GM12891 (cell line): ENCODE results near the gene APOB.

ENCODE experiments used
- DNase-seq: peaks from one replicate; pipeline ENCODE4 v3.0.0; 2011; ENCODE audit warnings: low spot score; ENCODE audit not compliant: insufficient read length
- FAIRE-seq: peaks from 2 replicates; lab custom pipeline; 2011; peaks lifted over from hg19 to GRCh38; lab: Jason Lieb, UNC
- PAX5 ChIP-seq: IDR thresholded peaks from 2 replicates; pipeline ENCODE4 v1.6.1; 2011; ENCODE audit warnings: low read length, moderate library complexity, mild to moderate bottlenecking; ENCODE audit not compliant: insufficient read depth, severe bottlenecking
- POLR2A ChIP-seq: IDR thresholded peaks from 2 replicates; pipeline ENCODE4 v1.6.1; 2011; ENCODE audit warnings: low read depth, low read length, control low read depth
- POLR2AphosphoS5 ChIP-seq: IDR thresholded peaks from 2 replicates; pipeline ENCODE4 v1.6.1; 2011; ENCODE audit warnings: low read depth, low read length, control low read depth
- POU2F2 ChIP-seq: IDR thresholded peaks from 2 replicates; pipeline ENCODE4 v1.6.1; 2011; ENCODE audit warnings: low read depth, mild to moderate bottlenecking, control low read depth, low read length, moderate library complexity
- SPI1 ChIP-seq: IDR thresholded peaks from 2 replicates; pipeline ENCODE4 v1.6.1; 2011; ENCODE audit warnings: low read depth, low read length, control low read depth
- TAF1 ChIP-seq: IDR thresholded peaks from 2 replicates; pipeline ENCODE4 v1.6.1; 2011; ENCODE audit warnings: low read depth, low read length, control low read depth

Gene APOB

GRCh38 chr2:21025690-21026478 is 18.0 kb downstream of the APOB start:
- no peak for TF ChIP-seq PAX5
- FAIRE-seq (no peak), DNase-seq (no peak)

- FAIRE-seq, result no peak
- TF ChIP-seq POU2F2 (no peak), SPI1 (no peak), POLR2AphosphoS5 (no peak)
- no peak for DNase-seq
These were observed 19.0 kb downstream of the APOB start for GRCh38 chr2:21024722-21025389.

GRCh38 chr2:21024198-21024597 is 19.7 kb downstream of the APOB start:
- no peak for TF ChIP-seq POLR2A
- TF ChIP-seq POU2F2, result no peak
- TF ChIP-seq TAF1, result no peak
- no peak for TF ChIP-seq PAX5
- no peak for TF ChIP-seq SPI1
- TF ChIP-seq POLR2AphosphoS5, result no peak
- DNase-seq, result no peak
- no peak for FAIRE-seq

DNA sequence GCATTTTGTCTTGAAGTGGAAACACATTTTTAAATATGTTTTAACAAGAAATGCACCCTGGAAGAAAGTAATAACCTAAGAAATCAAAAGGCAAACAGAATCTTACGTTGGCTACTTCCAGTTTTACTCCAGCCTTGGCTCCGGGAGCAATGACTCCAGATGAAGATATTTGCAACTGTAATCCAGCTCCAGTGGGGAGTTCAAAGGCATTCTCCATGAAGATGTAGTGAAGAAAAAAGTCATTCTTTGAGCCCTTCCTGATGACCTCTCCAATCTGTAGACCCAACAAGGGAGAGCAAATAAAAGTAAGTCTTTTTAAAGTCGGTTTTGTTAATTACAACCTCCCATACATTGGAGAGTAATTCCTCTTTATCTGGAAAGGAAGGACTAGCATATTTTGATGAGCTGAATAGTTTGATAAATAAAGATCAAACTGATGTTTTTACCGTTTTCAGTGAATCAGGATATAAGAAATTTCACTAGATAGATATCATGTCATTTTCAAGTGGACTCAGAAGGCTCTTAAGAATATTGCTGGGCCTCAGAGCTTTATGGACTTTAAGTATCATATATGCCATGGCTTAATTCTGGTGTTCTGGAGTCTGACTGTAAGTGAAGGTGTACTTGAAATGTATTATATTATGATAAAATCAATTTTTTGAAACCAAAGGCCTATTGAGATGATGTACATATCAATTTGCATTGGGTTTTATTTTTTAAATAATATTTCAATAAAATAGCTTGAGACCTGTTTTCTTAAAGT is 20.3 kb downstream of the APOB start:
- FAIRE-seq (no peak), DNase-seq (no peak)
- TF ChIP-seq PAX5, result no peak
- TF ChIP-seq POLR2A, result no peak
- no peak for TF ChIP-seq POU2F2
- TF ChIP-seq SPI1, result no peak
- no peak for TF ChIP-seq POLR2AphosphoS5
- no peak for TF ChIP-seq TAF1

- no peak for DNase-seq
- no peak for TF ChIP-seq SPI1
- no peak for TF ChIP-seq POLR2AphosphoS5
- TF ChIP-seq POLR2A, result no peak
- TF ChIP-seq POU2F2, result no peak
- no peak for TF ChIP-seq PAX5
- TF ChIP-seq TAF1, result no peak
- no peak for FAIRE-seq
These were observed 21.0 kb downstream of the APOB start for GRCh38 chr2:21022792-21023367.

DNA sequence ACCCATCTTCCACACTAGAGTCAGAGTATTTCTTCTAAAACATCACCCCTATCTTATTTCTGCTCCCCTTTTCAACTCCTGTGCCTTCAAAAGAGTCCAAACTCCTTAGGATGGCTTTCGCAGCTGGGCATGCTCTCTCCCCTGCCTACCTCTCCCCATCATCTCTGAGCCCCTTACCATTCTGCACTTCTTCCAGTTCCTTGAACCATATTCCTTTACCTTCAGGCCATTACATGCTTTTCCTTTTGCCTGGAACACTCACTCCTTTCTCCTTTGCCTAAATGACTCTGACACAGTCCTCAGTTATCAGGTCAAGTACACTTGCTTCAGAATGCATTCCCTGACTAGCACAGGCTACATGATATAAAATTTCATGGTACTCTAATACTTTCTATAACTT is 22.4 kb downstream of the APOB start:
- TF ChIP-seq SPI1, result no peak
- no peak for TF ChIP-seq TAF1
- TF ChIP-seq POLR2AphosphoS5, result no peak
- DNase-seq (no peak), FAIRE-seq (no peak)

- DNase-seq (no peak), FAIRE-seq (no peak)
- TF ChIP-seq POLR2A, result no peak
- no peak for TF ChIP-seq SPI1
- TF ChIP-seq TAF1, result no peak
- TF ChIP-seq POU2F2, result no peak
- no peak for TF ChIP-seq PAX5
- no peak for TF ChIP-seq POLR2AphosphoS5
These were observed 23.1 kb downstream of the APOB start for GRCh38 chr2:21020668-21021288.

DNA sequence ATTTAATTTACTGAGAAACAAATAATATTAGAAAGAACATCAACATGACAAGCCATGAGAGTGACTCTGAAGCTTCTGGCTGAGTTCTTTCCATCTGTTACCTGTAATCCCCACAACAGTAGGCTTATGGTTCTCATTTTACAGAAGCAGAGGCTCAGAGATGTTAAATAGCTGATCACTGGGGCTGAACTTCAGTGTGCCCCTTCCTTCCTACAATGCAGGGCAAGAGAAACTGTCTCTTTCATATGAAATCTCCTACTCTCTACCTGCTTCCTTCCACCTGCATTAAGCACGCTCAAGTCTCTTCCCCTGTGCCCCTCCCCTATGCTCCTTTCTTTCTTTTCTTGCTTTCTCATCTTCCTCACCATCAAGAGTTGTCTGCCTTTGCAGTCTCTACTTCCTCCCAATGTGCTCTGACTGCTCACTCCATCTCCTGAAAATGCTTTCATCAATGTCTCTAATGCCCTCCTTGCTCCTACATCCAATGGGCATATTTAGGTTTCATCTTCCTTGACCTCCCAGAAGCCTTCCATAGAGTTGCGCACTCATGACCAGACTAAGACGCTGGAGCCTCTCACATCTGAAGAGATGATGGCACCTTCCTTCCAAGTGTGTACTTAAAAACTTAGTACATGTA is 23.7 kb downstream of the APOB start:
- no peak for FAIRE-seq
- DNase-seq, result no peak
- TF ChIP-seq POU2F2 (no peak), PAX5 (no peak), TAF1 (no peak), SPI1 (no peak), POLR2AphosphoS5 (no peak), POLR2A (no peak)

GRCh38 chr2:21019678-21020021 is 24.2 kb downstream of the APOB start:
- DNase-seq (no peak), FAIRE-seq (no peak)

More at GRCh38 chr2:21019678-21020021, 24.2 kb downstream of the APOB start:
- no peak for TF ChIP-seq TAF1
- no peak for TF ChIP-seq POLR2AphosphoS5
- TF ChIP-seq SPI1, result no peak
- no peak for TF ChIP-seq PAX5
- TF ChIP-seq POU2F2, result no peak
- TF ChIP-seq POLR2A, result no peak
